ENCODE results near the gene ARAP1. TPM values are rescaled to one million over a fixed set of nuclear protein-coding genes. Genes with fewer than 3 reads are reported as not detected.

ARAP1 gene
- total RNA-seq, result 65.5 and 73.3 TPM in 2 replicates

DNA sequence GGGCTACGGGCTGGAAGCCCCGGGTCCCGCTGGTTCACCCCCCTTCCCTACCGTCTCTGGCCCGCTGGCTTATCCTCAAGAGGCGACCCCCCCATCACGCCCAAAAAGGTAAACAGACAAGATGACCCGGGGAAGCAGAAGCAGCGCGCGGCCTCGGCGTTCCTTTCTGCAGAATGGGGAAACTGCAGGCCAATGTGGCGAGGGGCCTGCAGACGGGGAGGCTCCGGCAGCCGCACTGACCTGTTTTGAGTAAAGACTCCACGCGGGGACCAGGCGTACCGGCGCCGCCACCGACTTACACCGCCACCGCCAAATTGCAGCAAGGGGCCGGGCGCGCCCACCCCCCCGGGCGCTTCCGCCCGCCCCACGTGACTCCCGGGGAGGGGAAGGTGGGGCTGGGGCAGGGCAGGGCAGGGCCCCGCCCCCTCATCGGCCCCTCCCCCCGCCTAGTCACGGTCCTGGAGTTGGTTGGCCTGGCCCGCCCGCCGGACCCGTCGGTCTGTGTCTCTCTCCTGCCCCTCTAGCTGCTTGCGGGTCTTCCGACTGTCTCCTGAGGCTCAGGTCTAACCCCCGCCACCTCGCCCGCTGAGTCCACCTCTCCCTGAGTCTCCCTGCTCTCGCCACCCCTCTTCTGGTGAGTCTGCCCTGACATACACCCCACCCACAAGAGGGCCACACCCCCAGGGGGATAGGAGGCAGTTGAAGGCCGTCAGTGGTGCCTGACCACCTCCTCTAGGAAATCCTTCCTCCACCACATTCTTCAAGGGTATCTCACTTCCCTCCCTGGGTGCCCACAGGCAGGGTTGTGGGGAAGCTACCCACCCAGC, at the start of gene ARAP1:
TSS of gene ARAP1 (minus strand) at position 321 of the 827 bp plus-strand sequence. CDS start 25,280 bp downstream, outside the sequence.

GRCh38 chr11:72793425-72794367, 41.5 kb upstream of the ARAP1 start, which contains the start of gene STARD10:
STARD10 (minus strand) TSS chr11:72794047; CDS start chr11:72781181, 12,866 bp downstream.

GRCh38 chr11:72673943-72674828, 78.0 kb downstream of the ARAP1 start, which contains the start of gene PDE2A:
PDE2A (minus strand) TSS chr11:72674422; CDS start chr11:72674207, 215 bp downstream.

Other genes with a start within 250 kb of the ARAP1 start
- 105 and 112 TPM in 2 replicates for gene PDE2A, start 78.0 kb downstream of the ARAP1 start, total RNA-seq
- 24.8 and 28.8 TPM in 2 replicates for gene STARD10, start 41.6 kb upstream of the ARAP1 start, total RNA-seq
- gene ATG16L2, start 62.0 kb upstream of the ARAP1 start, total RNA-seq, result 7.3 and 8.9 TPM in 2 replicates

All from mammary microvascular endothelial cell (primary cell).